SK-N-SH treated with all-trans-retinoic acid at 6 μM for 48 hours (cell line): ENCODE measurements around the gene DRD5.

Source experiments
- ATAC-seq: fragments of 200-7000 bp; cut with Tn5 transposase; 3 replicates; pipeline ENCODE4 v1.9.1; 2020; ENCODE audit warnings: mild to moderate bottlenecking, moderate library complexity
- ARNTL ChIP-seq: fragments of 450-650 bp; formaldehyde crosslinking; IDR thresholded peaks from 2 replicates; pipeline ENCODE4 v1.5.0; 2020; ENCODE audit warnings: low read depth, mild to moderate bottlenecking, moderate library complexity, borderline replicate concordance
- BACH2 ChIP-seq: fragments of 250-450 bp; sonication (Bioruptor Pico); IDR thresholded peaks from 2 replicates; pipeline ENCODE4 v1.9.0; 2021; ENCODE audit warnings: mild to moderate bottlenecking, borderline replicate concordance
- CSDC2 ChIP-seq: fragments of 250-450 bp; sonication (Bioruptor Pico); IDR thresholded peaks from 2 replicates; pipeline ENCODE4 v1.5.0; 2020; ENCODE audit warnings: mild to moderate bottlenecking, moderate library complexity
- ESRRG ChIP-seq: fragments of 250-450 bp; sonication (Bioruptor Pico); IDR thresholded peaks from 2 replicates; pipeline ENCODE4 v1.6.1; 2021; ENCODE audit warnings: mild to moderate bottlenecking
- GLIS3 ChIP-seq: fragments of 250-450 bp; sonication (Bioruptor Pico); IDR thresholded peaks from 2 replicates; pipeline ENCODE4 v1.5.0; 2020; ENCODE audit warnings: mild to moderate bottlenecking, moderate library complexity
- ISL1 ChIP-seq: fragments of 250-450 bp; sonication (Bioruptor Pico); IDR thresholded peaks from 2 replicates; pipeline ENCODE4 v2.1.2; 2022; ENCODE audit warnings: mild to moderate bottlenecking, moderate library complexity
- PPARA ChIP-seq: fragments of 250-450 bp; sonication (Bioruptor Pico); IDR thresholded peaks from 2 replicates; pipeline ENCODE4 v1.5.0; 2020; ENCODE audit warnings: mild to moderate bottlenecking, borderline replicate concordance
- TCF4 ChIP-seq: fragments of 250-450 bp; sonication (Bioruptor Pico); IDR thresholded peaks from 2 replicates; pipeline ENCODE4 v1.8.0; 2021; ENCODE audit warnings: mild to moderate bottlenecking, moderate library complexity, borderline replicate concordance
- TOX ChIP-seq: fragments of 250-450 bp; sonication (Bioruptor Pico); IDR thresholded peaks from 2 replicates; pipeline ENCODE4 v1.8.0; 2021; ENCODE audit warnings: mild to moderate bottlenecking, moderate library complexity, borderline replicate concordance
- ZFP3 ChIP-seq: fragments of 250-450 bp; sonication (Bioruptor Pico); IDR thresholded peaks from 2 replicates; pipeline ENCODE4 v1.5.0; 2020; ENCODE audit warnings: mild to moderate bottlenecking, moderate library complexity
- ZFP30 ChIP-seq: fragments of 450-650 bp; formaldehyde crosslinking; IDR thresholded peaks from 2 replicates; pipeline ENCODE4 v1.5.0; 2022; ENCODE audit warnings: mild to moderate bottlenecking, moderate library complexity
- ZNF565 ChIP-seq: fragments of 450-650 bp; formaldehyde crosslinking; conservative IDR thresholded peaks from 2 replicates; pipeline ENCODE4 v1.5.0; 2020; ENCODE audit warnings: low read depth, mild to moderate bottlenecking, moderate library complexity
- ZNF70 ChIP-seq: fragments of 450-650 bp; formaldehyde crosslinking; IDR thresholded peaks from 2 replicates; pipeline ENCODE4 v1.5.0; 2020; ENCODE audit warnings: mild to moderate bottlenecking, moderate library complexity
- ZNF8 ChIP-seq: fragments of 450-650 bp; formaldehyde crosslinking; IDR thresholded peaks from 2 replicates; pipeline ENCODE4 v1.5.0; 2020; ENCODE audit warnings: mild to moderate bottlenecking, moderate library complexity
- TF ChIP-seq, protein P1 (sequence below): fragments of 250-450 bp; sonication (Bioruptor Pico); IDR thresholded peaks from 2 replicates; pipeline ENCODE4 v1.5.1; 2021; ENCODE audit warnings: mild to moderate bottlenecking, moderate library complexity
- TF ChIP-seq, protein P2 (sequence below): fragments of 250-450 bp; sonication (Bioruptor Pico); IDR thresholded peaks from 2 replicates; pipeline ENCODE4 v1.8.0; 2021; ENCODE audit warnings: low read depth, mild to moderate bottlenecking, moderate library complexity, borderline replicate concordance
- TF ChIP-seq, protein P3 (sequence below): fragments of 250-450 bp; sonication (Bioruptor Pico); IDR thresholded peaks from 2 replicates; pipeline ENCODE4 v1.8.0; 2020; ENCODE audit warnings: mild to moderate bottlenecking, moderate library complexity, borderline replicate concordance
- TF ChIP-seq, protein P4 (sequence below): fragments of 250-450 bp; sonication (Bioruptor Pico); IDR thresholded peaks from 2 replicates; pipeline ENCODE4 v1.5.1; 2020; ENCODE audit warnings: low read depth, mild to moderate bottlenecking, moderate library complexity
- TF ChIP-seq, protein P5 (sequence below): fragments of 250-450 bp; sonication (Bioruptor Pico); IDR thresholded peaks from 2 replicates; pipeline ENCODE4 v1.5.0; 2020; ENCODE audit warnings: mild to moderate bottlenecking, moderate library complexity

Gene DRD5

DNA sequence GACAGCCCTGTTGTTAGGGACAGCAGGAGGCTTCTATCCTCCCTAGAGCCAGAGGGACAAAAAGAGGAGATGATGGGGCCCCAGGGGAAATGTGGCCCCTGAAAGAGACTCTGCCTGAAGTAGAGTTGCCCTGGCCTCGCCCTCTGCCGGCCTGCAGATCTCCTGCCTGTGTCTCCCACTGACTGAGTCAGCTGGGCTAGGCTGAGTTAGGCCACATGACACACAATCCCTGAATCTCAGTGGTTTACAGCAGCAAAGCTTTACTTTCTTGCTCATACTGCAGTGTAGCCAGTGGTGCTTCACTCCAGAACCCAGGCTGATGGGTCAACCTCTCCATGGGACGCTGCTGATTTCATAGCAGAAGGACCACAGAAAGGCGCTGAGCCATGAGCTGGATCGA is 23.5 kb downstream of the DRD5 start:
- no peak for TF ChIP-seq TCF4 (CRISPR knock-in tag)
- TF ChIP-seq, protein P1, sequence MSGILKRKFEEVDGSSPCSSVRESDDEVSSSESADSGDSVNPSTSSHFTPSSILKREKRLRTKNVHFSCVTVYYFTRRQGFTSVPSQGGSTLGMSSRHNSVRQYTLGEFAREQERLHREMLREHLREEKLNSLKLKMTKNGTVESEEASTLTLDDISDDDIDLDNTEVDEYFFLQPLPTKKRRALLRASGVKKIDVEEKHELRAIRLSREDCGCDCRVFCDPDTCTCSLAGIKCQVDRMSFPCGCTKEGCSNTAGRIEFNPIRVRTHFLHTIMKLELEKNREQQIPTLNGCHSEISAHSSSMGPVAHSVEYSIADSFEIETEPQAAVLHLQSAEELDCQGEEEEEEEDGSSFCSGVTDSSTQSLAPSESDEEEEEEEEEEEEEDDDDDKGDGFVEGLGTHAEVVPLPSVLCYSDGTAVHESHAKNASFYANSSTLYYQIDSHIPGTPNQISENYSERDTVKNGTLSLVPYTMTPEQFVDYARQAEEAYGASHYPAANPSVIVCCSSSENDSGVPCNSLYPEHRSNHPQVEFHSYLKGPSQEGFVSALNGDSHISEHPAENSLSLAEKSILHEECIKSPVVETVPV (CRISPR knock-in tag): no peak
- no peak for TF ChIP-seq ZNF70
- TF ChIP-seq ZFP3 (CRISPR knock-in tag): no peak
- no peak for TF ChIP-seq ARNTL (CRISPR knock-in tag)
- no peak for TF ChIP-seq ISL1 (CRISPR knock-in tag)
- TF ChIP-seq ZFP30 (CRISPR knock-in tag): no peak
- no peak for TF ChIP-seq ZNF565 (CRISPR knock-in tag)
- TF ChIP-seq TOX (CRISPR knock-in tag): no peak
- TF ChIP-seq, protein P2, sequence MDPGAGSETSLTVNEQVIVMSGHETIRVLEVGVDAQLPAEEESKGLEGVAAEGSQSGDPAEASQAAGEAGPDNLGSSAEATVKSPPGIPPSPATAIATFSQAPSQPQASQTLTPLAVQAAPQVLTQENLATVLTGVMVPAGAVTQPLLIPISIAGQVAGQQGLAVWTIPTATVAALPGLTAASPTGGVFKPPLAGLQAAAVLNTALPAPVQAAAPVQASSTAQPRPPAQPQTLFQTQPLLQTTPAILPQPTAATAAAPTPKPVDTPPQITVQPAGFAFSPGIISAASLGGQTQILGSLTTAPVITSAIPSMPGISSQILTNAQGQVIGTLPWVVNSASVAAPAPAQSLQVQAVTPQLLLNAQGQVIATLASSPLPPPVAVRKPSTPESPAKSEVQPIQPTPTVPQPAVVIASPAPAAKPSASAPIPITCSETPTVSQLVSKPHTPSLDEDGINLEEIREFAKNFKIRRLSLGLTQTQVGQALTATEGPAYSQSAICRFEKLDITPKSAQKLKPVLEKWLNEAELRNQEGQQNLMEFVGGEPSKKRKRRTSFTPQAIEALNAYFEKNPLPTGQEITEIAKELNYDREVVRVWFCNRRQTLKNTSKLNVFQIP (CRISPR knock-in tag): no peak
- TF ChIP-seq, protein P3, sequence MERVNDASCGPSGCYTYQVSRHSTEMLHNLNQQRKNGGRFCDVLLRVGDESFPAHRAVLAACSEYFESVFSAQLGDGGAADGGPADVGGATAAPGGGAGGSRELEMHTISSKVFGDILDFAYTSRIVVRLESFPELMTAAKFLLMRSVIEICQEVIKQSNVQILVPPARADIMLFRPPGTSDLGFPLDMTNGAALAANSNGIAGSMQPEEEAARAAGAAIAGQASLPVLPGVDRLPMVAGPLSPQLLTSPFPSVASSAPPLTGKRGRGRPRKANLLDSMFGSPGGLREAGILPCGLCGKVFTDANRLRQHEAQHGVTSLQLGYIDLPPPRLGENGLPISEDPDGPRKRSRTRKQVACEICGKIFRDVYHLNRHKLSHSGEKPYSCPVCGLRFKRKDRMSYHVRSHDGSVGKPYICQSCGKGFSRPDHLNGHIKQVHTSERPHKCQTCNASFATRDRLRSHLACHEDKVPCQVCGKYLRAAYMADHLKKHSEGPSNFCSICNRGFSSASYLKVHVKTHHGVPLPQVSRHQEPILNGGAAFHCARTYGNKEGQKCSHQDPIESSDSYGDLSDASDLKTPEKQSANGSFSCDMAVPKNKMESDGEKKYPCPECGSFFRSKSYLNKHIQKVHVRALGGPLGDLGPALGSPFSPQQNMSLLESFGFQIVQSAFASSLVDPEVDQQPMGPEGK (CRISPR knock-in tag): no peak
- TF ChIP-seq, protein P4, sequence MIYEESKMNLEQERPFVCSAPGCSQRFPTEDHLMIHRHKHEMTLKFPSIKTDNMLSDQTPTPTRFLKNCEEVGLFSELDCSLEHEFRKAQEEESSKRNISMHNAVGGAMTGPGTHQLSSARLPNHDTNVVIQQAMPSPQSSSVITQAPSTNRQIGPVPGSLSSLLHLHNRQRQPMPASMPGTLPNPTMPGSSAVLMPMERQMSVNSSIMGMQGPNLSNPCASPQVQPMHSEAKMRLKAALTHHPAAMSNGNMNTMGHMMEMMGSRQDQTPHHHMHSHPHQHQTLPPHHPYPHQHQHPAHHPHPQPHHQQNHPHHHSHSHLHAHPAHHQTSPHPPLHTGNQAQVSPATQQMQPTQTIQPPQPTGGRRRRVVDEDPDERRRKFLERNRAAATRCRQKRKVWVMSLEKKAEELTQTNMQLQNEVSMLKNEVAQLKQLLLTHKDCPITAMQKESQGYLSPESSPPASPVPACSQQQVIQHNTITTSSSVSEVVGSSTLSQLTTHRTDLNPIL (CRISPR knock-in tag): no peak
- TF ChIP-seq CSDC2 (CRISPR knock-in tag): no peak
- TF ChIP-seq ZNF8: no peak
- no peak for TF ChIP-seq GLIS3
- no peak for TF ChIP-seq PPARA
- no peak for TF ChIP-seq ESRRG
- ATAC-seq: no peak

DNA sequence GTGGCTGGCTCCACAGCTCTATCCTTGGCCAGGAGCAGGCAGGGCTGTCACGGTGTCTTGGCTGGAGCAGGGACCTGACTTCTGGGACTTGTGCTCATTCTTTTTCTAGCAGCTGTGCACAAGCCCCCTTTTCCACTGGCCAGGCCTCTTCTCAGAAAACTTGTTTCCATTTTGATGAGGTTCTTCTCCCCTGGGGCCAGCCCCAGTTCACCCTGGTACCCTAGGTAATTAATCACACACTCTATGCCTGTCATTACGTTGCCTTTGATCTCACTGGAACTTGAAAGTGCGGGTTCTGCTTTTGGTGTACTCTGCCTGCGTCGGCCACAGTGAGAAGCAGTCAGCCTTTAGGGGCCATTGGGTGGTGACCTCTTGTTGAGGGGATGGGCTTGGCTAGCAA is 26.6 kb downstream of the DRD5 start:
- ATAC-seq: no peak
- TF ChIP-seq, protein P5, sequence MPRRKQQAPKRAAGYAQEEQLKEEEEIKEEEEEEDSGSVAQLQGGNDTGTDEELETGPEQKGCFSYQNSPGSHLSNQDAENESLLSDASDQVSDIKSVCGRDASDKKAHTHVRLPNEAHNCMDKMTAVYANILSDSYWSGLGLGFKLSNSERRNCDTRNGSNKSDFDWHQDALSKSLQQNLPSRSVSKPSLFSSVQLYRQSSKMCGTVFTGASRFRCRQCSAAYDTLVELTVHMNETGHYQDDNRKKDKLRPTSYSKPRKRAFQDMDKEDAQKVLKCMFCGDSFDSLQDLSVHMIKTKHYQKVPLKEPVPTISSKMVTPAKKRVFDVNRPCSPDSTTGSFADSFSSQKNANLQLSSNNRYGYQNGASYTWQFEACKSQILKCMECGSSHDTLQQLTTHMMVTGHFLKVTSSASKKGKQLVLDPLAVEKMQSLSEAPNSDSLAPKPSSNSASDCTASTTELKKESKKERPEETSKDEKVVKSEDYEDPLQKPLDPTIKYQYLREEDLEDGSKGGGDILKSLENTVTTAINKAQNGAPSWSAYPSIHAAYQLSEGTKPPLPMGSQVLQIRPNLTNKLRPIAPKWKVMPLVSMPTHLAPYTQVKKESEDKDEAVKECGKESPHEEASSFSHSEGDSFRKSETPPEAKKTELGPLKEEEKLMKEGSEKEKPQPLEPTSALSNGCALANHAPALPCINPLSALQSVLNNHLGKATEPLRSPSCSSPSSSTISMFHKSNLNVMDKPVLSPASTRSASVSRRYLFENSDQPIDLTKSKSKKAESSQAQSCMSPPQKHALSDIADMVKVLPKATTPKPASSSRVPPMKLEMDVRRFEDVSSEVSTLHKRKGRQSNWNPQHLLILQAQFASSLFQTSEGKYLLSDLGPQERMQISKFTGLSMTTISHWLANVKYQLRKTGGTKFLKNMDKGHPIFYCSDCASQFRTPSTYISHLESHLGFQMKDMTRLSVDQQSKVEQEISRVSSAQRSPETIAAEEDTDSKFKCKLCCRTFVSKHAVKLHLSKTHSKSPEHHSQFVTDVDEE (CRISPR knock-in tag): no peak
- TF ChIP-seq, protein P3 (CRISPR knock-in tag): no peak
- TF ChIP-seq TOX (CRISPR knock-in tag) (no peak), TCF4 (CRISPR knock-in tag) (no peak), ZNF8 (no peak), PPARA (no peak), GLIS3 (no peak), ZNF565 (CRISPR knock-in tag) (no peak), ARNTL (CRISPR knock-in tag) (no peak), BACH2 (no peak), ISL1 (CRISPR knock-in tag) (no peak)
- TF ChIP-seq, protein P4 (CRISPR knock-in tag): no peak
- TF ChIP-seq, protein P2 (CRISPR knock-in tag): no peak
- TF ChIP-seq, protein P1 (CRISPR knock-in tag): no peak
